AG09319 (cell line): ENCODE results near the gene USP37.

Experiments
- DNase-seq: peaks from one replicate; pipeline ENCODE4 v3.0.0-alpha.2; 2010; ENCODE audit warnings: low read depth; ENCODE audit errors: extremely low read depth
- TF ChIP-seq, protein P1 (sequence below): IDR thresholded peaks from 2 replicates; pipeline ENCODE4 v1.5.1; 2011; ENCODE audit warnings: low read depth, mild to moderate bottlenecking, inconsistent platforms, low read length, moderate library complexity

Gene USP37

DNA sequence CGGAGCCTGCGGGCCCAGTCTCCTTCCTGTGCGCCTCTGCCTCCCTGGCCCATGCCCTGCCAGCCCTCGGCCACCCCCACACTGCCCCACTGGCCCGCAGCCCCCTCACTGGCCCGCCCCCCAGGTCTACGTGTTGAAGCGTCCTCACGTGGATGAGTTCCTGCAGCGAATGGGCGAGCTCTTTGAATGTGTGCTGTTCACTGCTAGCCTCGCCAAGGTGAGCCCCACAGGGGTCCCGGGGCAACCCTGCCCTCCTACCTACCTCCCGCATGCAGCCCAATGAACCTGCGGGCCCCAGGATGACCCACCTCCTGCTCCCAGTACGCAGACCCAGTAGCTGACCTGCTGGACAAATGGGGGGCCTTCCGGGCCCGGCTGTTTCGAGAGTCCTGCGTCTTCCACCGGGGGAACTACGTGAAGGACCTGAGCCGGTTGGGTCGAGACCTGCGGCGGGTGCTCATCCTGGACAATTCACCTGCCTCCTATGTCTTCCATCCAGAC, 165.2 kb downstream of the USP37 start:
- TF ChIP-seq, protein P1, sequence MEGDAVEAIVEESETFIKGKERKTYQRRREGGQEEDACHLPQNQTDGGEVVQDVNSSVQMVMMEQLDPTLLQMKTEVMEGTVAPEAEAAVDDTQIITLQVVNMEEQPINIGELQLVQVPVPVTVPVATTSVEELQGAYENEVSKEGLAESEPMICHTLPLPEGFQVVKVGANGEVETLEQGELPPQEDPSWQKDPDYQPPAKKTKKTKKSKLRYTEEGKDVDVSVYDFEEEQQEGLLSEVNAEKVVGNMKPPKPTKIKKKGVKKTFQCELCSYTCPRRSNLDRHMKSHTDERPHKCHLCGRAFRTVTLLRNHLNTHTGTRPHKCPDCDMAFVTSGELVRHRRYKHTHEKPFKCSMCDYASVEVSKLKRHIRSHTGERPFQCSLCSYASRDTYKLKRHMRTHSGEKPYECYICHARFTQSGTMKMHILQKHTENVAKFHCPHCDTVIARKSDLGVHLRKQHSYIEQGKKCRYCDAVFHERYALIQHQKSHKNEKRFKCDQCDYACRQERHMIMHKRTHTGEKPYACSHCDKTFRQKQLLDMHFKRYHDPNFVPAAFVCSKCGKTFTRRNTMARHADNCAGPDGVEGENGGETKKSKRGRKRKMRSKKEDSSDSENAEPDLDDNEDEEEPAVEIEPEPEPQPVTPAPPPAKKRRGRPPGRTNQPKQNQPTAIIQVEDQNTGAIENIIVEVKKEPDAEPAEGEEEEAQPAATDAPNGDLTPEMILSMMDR: no peak
- DNase-seq: no peak

DNA sequence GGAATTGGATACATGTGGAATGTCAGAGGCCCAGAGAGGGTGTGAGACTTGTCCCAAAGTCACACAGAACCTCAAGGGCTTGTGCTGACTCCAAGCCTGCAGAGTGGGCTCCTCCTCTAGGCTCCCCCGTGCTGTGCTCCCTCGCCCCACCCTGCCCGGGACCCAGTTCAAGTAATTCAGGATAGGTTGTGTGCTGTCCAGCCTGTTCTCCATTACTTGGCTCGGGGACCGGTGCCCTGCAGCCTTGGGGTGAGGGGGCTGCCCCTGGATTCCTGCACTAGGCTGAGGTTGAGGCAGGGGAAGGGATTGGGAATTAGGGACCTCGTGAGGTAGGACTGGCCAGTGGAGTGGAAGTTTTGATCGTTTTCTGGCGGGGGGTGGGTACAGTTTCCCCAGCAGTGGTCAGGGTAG, 165.7 kb downstream of the USP37 start:
- TF ChIP-seq, protein P1: no peak
- no peak for DNase-seq

DNA sequence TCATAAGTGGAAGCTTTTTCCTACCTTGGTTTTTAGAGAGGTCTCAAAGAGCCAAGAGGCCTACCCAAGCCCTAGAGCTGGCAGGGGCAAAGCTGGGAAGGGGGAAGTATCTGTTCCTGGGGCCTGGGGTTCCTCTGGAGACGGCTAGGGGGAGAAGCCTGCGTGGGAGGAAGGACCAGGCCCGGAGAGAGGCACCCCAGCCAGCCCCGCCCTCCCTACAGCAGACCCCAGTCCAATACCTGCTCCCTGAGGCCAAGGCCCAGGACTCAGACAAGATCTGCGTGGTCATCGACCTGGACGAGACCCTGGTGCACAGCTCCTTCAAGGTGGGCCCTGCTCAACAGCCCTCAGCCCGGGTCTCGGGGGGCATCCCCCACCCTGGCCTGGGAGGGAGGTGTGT, 166.3 kb downstream of the USP37 start:
- TF ChIP-seq, protein P1: no peak

DNA sequence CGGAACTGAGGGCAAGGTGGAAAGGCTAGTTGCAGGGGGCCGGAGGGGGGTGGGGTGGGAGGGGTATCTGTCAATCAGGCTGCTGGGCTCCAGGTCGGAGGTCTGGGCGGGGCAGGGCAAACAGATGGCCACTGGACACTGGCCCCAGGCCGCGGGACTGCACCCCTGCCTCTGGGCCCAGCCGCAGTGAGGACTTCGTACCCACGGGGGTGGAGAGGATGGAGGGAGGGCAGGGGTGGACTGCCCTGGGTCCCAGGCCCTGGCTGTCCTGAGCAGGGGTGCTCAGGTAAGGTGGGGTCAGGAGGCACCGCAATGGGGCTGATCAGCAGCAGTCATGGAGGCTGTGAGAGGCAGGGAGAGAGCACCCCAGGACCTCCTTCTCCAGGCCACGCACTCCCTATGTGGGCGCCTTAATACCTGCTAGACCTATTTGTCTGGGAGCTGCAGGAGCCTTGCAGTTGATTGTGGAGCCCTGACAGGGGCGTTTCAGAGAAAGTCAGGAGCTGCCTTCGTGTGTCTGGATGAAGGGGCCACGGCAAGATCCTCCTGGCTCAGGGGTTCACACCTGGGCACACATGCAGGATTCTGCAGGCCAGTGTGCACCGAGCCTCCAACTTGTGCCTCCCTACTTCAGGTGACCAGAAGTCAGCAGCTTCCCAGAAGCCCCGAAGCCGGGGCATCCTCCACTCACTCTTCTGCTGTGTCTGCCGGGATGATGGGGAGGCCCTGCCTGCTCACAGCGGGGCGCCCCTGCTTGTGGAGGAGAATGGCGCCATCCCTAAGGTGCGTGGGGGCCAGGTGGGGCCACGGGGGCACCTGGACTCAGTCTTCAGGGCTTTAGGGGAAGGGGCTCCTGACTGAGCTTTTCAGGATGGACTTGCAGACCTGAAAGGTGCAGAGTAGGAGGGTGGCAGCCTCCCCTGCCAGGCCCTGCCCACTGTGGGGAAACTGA, 166.9 kb downstream of the USP37 start:
- TF ChIP-seq, protein P1: no peak
- DNase-seq: no peak

More for the DNA sequence above, 166.3 kb downstream of the USP37 start:
- no peak for DNase-seq
